SJCRH30 (cell line): ENCODE measurements around the gene REL. TPM values are rescaled to one million over a fixed set of nuclear protein-coding genes. Genes with fewer than 3 reads are reported as not detected.
A peak's percentile ranks its signal among the peaks of the same experiment; 100 is the strongest.
"Not testable (repeated sequence)": the region's sequence is repeated elsewhere in the genome, so short reads cannot be mapped to it uniquely, and the experiment has no call there.

ENCODE experiments used
- DNase-seq, 2 experiments: peaks; one replicate each; pipeline ENCODE4 v3.0.0-alpha.2; 2015 to 2020
- H3K27ac ChIP-seq: fragments of 250-450 bp; sonication (Bioruptor Pico); 2 replicates; pipeline ENCODE4 v1.5.1; 2020; ENCODE audit warnings: mild to moderate bottlenecking, moderate library complexity
- H3K27me3 ChIP-seq: fragments of 250-450 bp; sonication (Bioruptor Pico); 2 replicates; pipeline ENCODE4 v1.5.1; 2020; ENCODE audit warnings: mild to moderate bottlenecking, moderate library complexity
- H3K36me3 ChIP-seq: fragments of 250-450 bp; sonication (Bioruptor Pico); 2 replicates; pipeline ENCODE4 v1.5.1; 2020; ENCODE audit warnings: mild to moderate bottlenecking, moderate library complexity
- H3K4me1 ChIP-seq: fragments of 250-450 bp; sonication (Bioruptor Pico); 2 replicates; pipeline ENCODE4 v1.5.1; 2020; ENCODE audit warnings: mild to moderate bottlenecking, moderate library complexity
- H3K4me3 ChIP-seq: fragments of 250-450 bp; sonication (Bioruptor Pico); 2 replicates; pipeline ENCODE4 v1.5.1; 2020; ENCODE audit warnings: mild to moderate bottlenecking, moderate library complexity
- H3K9me3 ChIP-seq: fragments of 250-450 bp; sonication (Bioruptor Pico); replicated peaks from 2 replicates; pipeline ENCODE4 v1.5.1; 2020; ENCODE audit warnings: mild to moderate bottlenecking, moderate library complexity
- total RNA-seq: library from RNA; depleted of rRNA; stranded (reverse); fragments of >200 nt; shearing (Covaris generic); gene quantifications from 2 replicates; pipeline ENCODE4 v1.2.3, GENCODE V29; 2014

REL gene
- total RNA-seq, 1 experiment from 2014 or later: 16.1 TPM

DNA sequence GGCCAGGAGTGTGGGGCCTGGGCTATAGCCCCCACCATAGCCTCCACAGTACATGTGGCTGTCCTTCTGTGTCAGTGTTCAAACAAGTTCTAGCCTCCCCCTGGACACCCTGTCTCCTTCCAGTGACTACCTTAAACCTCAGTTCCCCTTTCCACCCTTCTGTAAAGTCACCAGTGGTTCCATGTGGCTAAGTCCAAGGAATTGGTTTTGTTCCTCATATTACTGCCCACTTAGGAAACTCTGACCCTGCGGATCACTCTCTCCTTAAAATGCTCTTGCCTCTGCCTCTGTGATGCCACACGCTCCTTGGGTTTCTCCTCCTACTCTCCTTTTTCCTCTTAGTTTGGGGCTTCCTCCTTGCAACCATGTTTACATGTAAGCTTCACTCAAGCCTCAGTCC is 27.8 kb upstream of the REL start:
- Histone ChIP-seq H3K4me3 (no peak overlapping the region), H3K27me3 (0 out of 2 replicates have a peak, but pooled peaks cover 5% of the 10 kb centered on the region), H3K36me3 (no peaks in the 10 kb centered on the region), H3K9me3 (0 out of 2 replicates have a peak, but pooled peaks cover 4% of the 10 kb centered on the region), H3K27ac (no peak overlapping the region), H3K4me1 (no peaks in the 10 kb centered on the region)
- DNase-seq: no peak

- H3K27me3 ChIP-seq: 0 out of 2 replicates have a peak, but pooled peaks cover 5% of the 10 kb centered on the region
- H3K4me1 ChIP-seq: no peaks in the 10 kb centered on the region
- H3K27ac ChIP-seq: no peak overlapping the region
- no peaks in the 10 kb centered on the region for H3K36me3 ChIP-seq
- 0 out of 2 replicates have a peak, but pooled peaks cover 4% of the 10 kb centered on the region for H3K9me3 ChIP-seq
- DNase-seq: no peak
- H3K4me3 ChIP-seq: no peak overlapping the region
These were observed 25.2 kb upstream of the REL start for GRCh38 chr2:60855989-60856669.

- H3K27ac ChIP-seq: no peak overlapping the region
- no peak overlapping the region for H3K4me3 ChIP-seq
- H3K36me3 ChIP-seq: no peaks in the 10 kb centered on the region
- H3K27me3 ChIP-seq: 0 out of 2 replicates have a peak, but pooled peaks cover 5% of the 10 kb centered on the region
- H3K9me3 ChIP-seq: no peaks in the 10 kb centered on the region
- DNase-seq: no peak
- no peaks in the 10 kb centered on the region for H3K4me1 ChIP-seq
These were observed 24.3 kb upstream of the REL start for GRCh38 chr2:60857056-60857455.

GRCh38 chr2:60858897-60859311 is 22.5 kb upstream of the REL start:
- H3K36me3 ChIP-seq: no peaks in the 10 kb centered on the region
- no peaks in the 10 kb centered on the region for H3K4me1 ChIP-seq
- no peak overlapping the region for H3K27ac ChIP-seq
- no peak for DNase-seq
- 0 out of 2 replicates have a peak, but pooled peaks cover 5% of the 10 kb centered on the region for H3K27me3 ChIP-seq
- no peak overlapping the region for H3K4me3 ChIP-seq
- no peaks in the 10 kb centered on the region for H3K9me3 ChIP-seq

DNA sequence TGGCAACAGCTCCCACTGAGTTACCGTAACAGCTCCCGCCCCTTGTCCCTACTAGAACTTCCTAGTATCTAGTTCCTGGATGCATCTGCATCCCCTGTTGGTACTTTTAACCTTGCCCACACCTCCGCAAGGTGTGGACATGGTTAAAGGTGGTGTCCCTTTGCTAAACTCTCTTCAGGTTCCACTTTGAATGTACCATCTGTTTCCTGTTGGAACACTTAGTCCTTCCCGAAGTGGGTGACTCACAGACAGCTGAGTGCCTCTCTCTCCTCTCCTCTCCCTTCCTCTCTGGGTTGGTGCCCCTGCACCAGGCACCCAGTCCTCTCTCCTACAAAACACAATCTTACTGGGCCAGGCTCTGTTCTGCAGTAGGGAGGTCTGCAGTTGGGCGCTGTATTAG is 19.6 kb upstream of the REL start:
- H3K9me3 ChIP-seq: no peaks in the 10 kb centered on the region
- no peaks in the 10 kb centered on the region for H3K36me3 ChIP-seq
- DNase-seq: no peak
- no peak overlapping the region for H3K4me3 ChIP-seq
- H3K4me1 ChIP-seq: no peaks in the 10 kb centered on the region
- no peak overlapping the region for H3K27ac ChIP-seq
- no peaks in the 10 kb centered on the region for H3K27me3 ChIP-seq

- no peaks in the 10 kb centered on the region for H3K9me3 ChIP-seq
- no peak overlapping the region for H3K27ac ChIP-seq
- DNase-seq: no peak
- no peaks in the 10 kb centered on the region for H3K27me3 ChIP-seq
- no peaks in the 10 kb centered on the region for H3K4me1 ChIP-seq
- no peaks in the 10 kb centered on the region for H3K36me3 ChIP-seq
- H3K4me3 ChIP-seq: no peak overlapping the region
These were observed 18.7 kb upstream of the REL start for GRCh38 chr2:60862642-60863041.

DNA sequence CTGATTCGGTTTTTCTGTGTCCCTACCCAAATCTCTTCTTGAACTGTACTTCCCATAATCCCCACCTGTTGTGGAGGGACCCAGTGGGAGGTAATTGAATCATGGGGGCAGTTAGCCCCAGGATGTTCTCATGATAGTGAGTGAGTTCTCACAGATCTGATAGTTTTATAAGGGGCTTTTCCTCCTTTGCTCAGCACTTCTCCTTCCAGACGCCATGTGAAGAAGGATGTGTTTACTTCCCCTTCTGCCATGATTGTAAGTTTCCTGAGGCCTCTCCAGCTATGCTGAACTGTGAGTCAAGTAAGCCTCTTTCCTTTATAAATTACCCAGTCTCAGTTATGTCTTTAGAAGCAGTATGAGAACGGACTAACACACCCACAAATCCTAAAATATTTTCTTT is 16.0 kb upstream of the REL start:
- not testable (repeated sequence) for DNase-seq

GRCh38 chr2:60867007-60867406 is 14.4 kb upstream of the REL start:
- no peaks in the 10 kb centered on the region for H3K4me1 ChIP-seq
- no peaks in the 10 kb centered on the region for H3K27me3 ChIP-seq
- 0 out of 2 replicates have a peak, but pooled peaks cover 4% of the 10 kb centered on the region for H3K9me3 ChIP-seq
- H3K36me3 ChIP-seq: no peaks in the 10 kb centered on the region
- no peak overlapping the region for H3K4me3 ChIP-seq
- no peak overlapping the region for H3K27ac ChIP-seq
- no peak for DNase-seq

More for the DNA sequence above, 16.0 kb upstream of the REL start:
- not testable (repeated sequence) for H3K27me3 ChIP-seq, H3K4me3 ChIP-seq, H3K36me3 ChIP-seq, H3K9me3 ChIP-seq, H3K4me1 ChIP-seq, H3K27ac ChIP-seq

- no peaks in the 10 kb centered on the region for H3K27me3 ChIP-seq
These were observed 13.5 kb upstream of the REL start for GRCh38 chr2:60867848-60868247.

GRCh38 chr2:60868589-60869273 is 12.6 kb upstream of the REL start:
- H3K27ac ChIP-seq: no peak overlapping the region
- no peak for DNase-seq
- no peaks in the 10 kb centered on the region for H3K4me1 ChIP-seq
- 0 out of 2 replicates have a peak, but pooled peaks cover 4% of the 10 kb centered on the region for H3K9me3 ChIP-seq
- H3K36me3 ChIP-seq: no peaks in the 10 kb centered on the region
- no peak overlapping the region for H3K4me3 ChIP-seq
- H3K27me3 ChIP-seq: no peaks in the 10 kb centered on the region

More at GRCh38 chr2:60867848-60868247, 13.5 kb upstream of the REL start:
- H3K4me3 ChIP-seq: no peak overlapping the region
- no peak for DNase-seq
- 0 out of 2 replicates have a peak, but pooled peaks cover 4% of the 10 kb centered on the region for H3K9me3 ChIP-seq
- no peak overlapping the region for H3K27ac ChIP-seq
- H3K36me3 ChIP-seq: no peaks in the 10 kb centered on the region
- H3K4me1 ChIP-seq: no peaks in the 10 kb centered on the region

DNA sequence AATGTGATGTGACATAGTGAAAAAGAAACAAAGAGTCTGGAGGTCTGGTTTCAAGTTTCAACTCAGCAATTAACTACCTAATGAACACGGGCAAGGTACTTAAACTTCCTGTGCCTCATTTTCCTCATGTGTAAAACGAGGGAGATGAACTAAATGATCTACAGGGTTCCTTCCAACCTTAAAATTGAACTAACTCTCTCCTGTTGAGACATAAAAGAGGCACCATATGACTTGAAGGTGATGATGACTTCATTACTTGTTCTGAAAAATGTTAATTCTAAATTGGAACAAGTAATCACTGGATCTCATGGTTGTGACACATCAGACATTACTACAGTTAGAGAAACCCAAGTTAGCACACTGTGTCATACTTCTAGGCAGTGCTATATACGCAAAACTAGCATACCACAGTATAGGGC is 8.9 kb upstream of the REL start:
- Histone ChIP-seq H3K27ac (no peak overlapping the region), H3K36me3 (no peaks in the 10 kb centered on the region), H3K9me3 (0 out of 2 replicates have a peak, but pooled peaks cover 4% of the 10 kb centered on the region), H3K4me3 (no peak overlapping the region), H3K27me3 (no peaks in the 10 kb centered on the region), H3K4me1 (no peaks in the 10 kb centered on the region)
- DNase-seq: no peak

- Histone ChIP-seq H3K9me3 (no peaks in the 10 kb centered on the region), H3K27ac (no peak overlapping the region), H3K4me3 (no peak overlapping the region), H3K4me1 (no peaks in the 10 kb centered on the region), H3K27me3 (no peaks in the 10 kb centered on the region), H3K36me3 (no peaks in the 10 kb centered on the region)
- DNase-seq: no peak
These were observed 8.0 kb upstream of the REL start for GRCh38 chr2:60873381-60873780.

DNA sequence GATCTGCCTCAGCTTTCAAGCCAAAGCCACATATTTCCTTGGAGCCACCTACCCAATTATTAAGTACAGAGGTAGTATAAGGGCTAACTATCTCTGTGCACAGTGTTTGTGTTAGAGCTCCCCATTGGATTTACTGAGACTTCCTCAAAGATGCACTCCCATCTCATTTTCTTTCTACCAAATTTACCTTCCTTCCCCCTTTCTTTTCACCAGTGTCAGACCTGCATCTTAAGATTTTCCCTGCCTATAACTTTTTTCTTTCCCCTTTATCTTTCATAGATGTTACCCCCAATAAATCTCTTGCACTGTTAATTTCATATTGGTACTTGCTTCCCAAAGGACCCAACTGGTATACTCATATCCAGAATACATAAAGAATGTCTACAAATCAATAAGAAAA is 5.9 kb upstream of the REL start:
- DNase-seq: no peak
- Histone ChIP-seq H3K9me3 (no peaks in the 10 kb centered on the region), H3K27ac (no peak overlapping the region), H3K4me3 (no peak overlapping the region), H3K4me1 (no peaks in the 10 kb centered on the region), H3K27me3 (no peaks in the 10 kb centered on the region), H3K36me3 (no peaks in the 10 kb centered on the region)

- H3K4me1 ChIP-seq: no peaks in the 10 kb centered on the region
- no peaks in the 10 kb centered on the region for H3K9me3 ChIP-seq
- H3K27me3 ChIP-seq: no peaks in the 10 kb centered on the region
- DNase-seq: no peak
- H3K36me3 ChIP-seq: no peaks in the 10 kb centered on the region
- peak overlapping the region; percentile 75 for H3K27ac ChIP-seq
- H3K4me3 ChIP-seq: peak overlapping the region; percentile 98
These were observed 729 bp upstream of the REL start for GRCh38 chr2:60880643-60881046.

- H3K27me3 ChIP-seq: no peaks in the 10 kb centered on the region
- H3K4me1 ChIP-seq: no peaks in the 10 kb centered on the region
- peak overlapping the region; percentile 98 for H3K4me3 ChIP-seq
- no peaks in the 10 kb centered on the region for H3K9me3 ChIP-seq
- DNase-seq: peak; percentile 15 to 47
- H3K27ac ChIP-seq: no peak overlapping the region
- no peaks in the 10 kb centered on the region for H3K36me3 ChIP-seq
These were observed 1.8 kb downstream of the REL start for GRCh38 chr2:60882971-60883753.
